Measurements from ENCODE around the gene CCDC117. TPM values are rescaled to one million over a fixed set of nuclear protein-coding genes. Genes with fewer than 3 reads are reported as not detected.

Gene CCDC117
- total RNA-seq, 1 experiment from 2014 or later: 7.1 TPM

GRCh38 chr22:28813772-28814518 is 41.5 kb downstream of the CCDC117 start:
- H3K9ac ChIP-seq (ENCODE audit: low read length): no peak overlapping the region
- DNase-seq (no peak), ATAC-seq (no peak)
- H3K79me2 ChIP-seq (ENCODE audit: low read length): no peaks in the 10 kb centered on the region
- no peak overlapping the region for H2AFZ ChIP-seq (ENCODE audit: low read length)
- H3K36me3 ChIP-seq (ENCODE audit: low read depth, low read length): no peaks in the 10 kb centered on the region
- H3K4me3 ChIP-seq (ENCODE audit: low read length): no peak overlapping the region
- peaks cover 9% of the 10 kb centered on the region for H3K4me1 ChIP-seq (ENCODE audit: insufficient read depth, low read length)
- ChIA-PET POLR2A (ENCODE audit: unreplicated experiment) (no interaction called here), CTCF (no interaction called here)
- H3K4me2 ChIP-seq (ENCODE audit: low read length): no peak overlapping the region
- H3F3A ChIP-seq (ENCODE audit: low read length, unreplicated experiment): no peaks in the 10 kb centered on the region
- no peaks in the 10 kb centered on the region for H3K9me2 ChIP-seq (replicated peaks; ENCODE audit: low read length)
- no peaks in the 10 kb centered on the region for H3K27me3 ChIP-seq (ENCODE audit: low read length)
- no peak overlapping the region for H3K27ac ChIP-seq (ENCODE audit: low read length)
- H3K9me3 ChIP-seq (ENCODE audit: low read length): no peaks in the 10 kb centered on the region
- intact Hi-C loops (cut with micrococcal nuclease): no loop called here
- no peak for TF ChIP-seq CTCF (conservative IDR thresholded peaks at IDR 0.05; ENCODE audit: low read depth, low read length)
- no peak for TF ChIP-seq EZH2 (IDR thresholded peaks at IDR 0.05; ENCODE audit: low read length, unreplicated experiment)
- TF ChIP-seq EZH2phosphoT487 (IDR thresholded peaks at IDR 0.05; ENCODE audit: borderline replicate concordance, low read length): no peak
- H4K20me1 ChIP-seq (ENCODE audit: low read length): no peaks in the 10 kb centered on the region
- no TSS peak for BruUV-seq (replicated peaks)

GRCh38 chr22:28815111-28815510 is 42.6 kb downstream of the CCDC117 start:
- H3K4me1 ChIP-seq (ENCODE audit: insufficient read depth, low read length): peaks cover 19% of the 10 kb centered on the region

More at GRCh38 chr22:28815111-28815510, 42.6 kb downstream of the CCDC117 start:
- ChIA-PET POLR2A (ENCODE audit: unreplicated experiment) (no interaction called here), CTCF (no interaction called here)
- Histone ChIP-seq H4K20me1 (ENCODE audit: low read length) (no peaks in the 10 kb centered on the region), H3K9me3 (ENCODE audit: low read length) (no peaks in the 10 kb centered on the region), H3K79me2 (ENCODE audit: low read length) (no peaks in the 10 kb centered on the region), H3K36me3 (ENCODE audit: low read depth, low read length) (no peaks in the 10 kb centered on the region), H3K27ac (ENCODE audit: low read length) (no peak overlapping the region), H3K9me2 (replicated peaks; ENCODE audit: low read length) (no peaks in the 10 kb centered on the region), H3K27me3 (ENCODE audit: low read length) (no peaks in the 10 kb centered on the region), H3K4me3 (ENCODE audit: low read length) (no peak overlapping the region), H3F3A (ENCODE audit: low read length, unreplicated experiment) (no peaks in the 10 kb centered on the region), H3K4me2 (ENCODE audit: low read length) (no peak overlapping the region), H2AFZ (ENCODE audit: low read length) (no peak overlapping the region), H3K9ac (ENCODE audit: low read length) (no peak overlapping the region)
- ATAC-seq: no peak
- TF ChIP-seq EZH2 (IDR thresholded peaks at IDR 0.05; ENCODE audit: low read length, unreplicated experiment) (no peak), EZH2phosphoT487 (IDR thresholded peaks at IDR 0.05; ENCODE audit: borderline replicate concordance, low read length) (no peak), CTCF (conservative IDR thresholded peaks at IDR 0.05; ENCODE audit: low read depth, low read length) (no peak)
- no peak for DNase-seq
- BruUV-seq (replicated peaks): no TSS peak
- intact Hi-C loops (cut with micrococcal nuclease): no loop called here

Data from PC-3 (cell line).